GM19043 (cell line): ENCODE measurements around the gene CAPN14.

ENCODE experiments used
- ATAC-seq: cut with Tn5 transposase; IDR thresholded peaks from one replicate; pipeline ENCODE4 v1.9.1; 2021; ENCODE audit warnings: low read depth; ENCODE audit not compliant: unreplicated experiment

CAPN14 gene

DNA sequence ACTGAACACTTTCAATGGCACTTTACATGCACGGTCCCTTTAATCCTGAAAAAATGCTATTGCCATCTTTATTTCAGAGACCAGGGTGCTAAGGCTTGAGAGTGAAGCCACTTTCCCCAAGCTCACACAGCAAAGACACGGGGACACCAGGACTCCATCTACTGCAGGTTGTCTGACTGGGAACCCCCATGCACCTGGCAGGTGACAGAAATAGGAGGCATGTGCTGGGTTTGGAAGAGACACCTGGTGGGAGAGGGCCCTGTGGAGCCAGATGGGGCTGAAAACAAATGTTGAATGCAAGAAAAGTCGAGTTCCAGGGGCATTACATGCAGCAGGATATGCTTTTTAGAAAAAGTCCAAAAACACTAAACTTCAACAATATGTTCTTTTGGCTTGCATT is 11.4 kb upstream of the CAPN14 start:
- ATAC-seq: no peak

DNA sequence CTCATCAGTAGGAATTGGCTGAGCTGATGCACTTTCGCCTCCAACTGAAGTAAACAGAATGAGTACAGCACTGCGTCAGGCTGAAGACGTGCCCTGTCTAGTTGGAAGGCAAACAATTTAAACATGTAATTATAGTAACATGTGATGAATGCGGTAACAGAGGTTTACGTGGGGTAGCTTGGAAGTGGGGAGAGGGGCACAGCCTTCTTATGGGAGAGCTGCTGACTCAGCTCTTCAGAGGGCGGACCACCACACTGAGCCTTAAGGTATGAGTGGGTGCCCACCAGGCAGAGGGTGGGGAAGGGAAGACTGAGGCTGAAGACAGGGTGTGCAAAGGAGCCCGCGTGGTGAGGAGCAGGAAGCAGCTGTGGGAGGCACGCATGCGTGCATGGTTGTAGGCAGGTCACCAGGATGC is 10.4 kb upstream of the CAPN14 start:
- no peak for ATAC-seq

- ATAC-seq: no peak
Observed at GRCh38 chr2:31227110-31227509, 9.8 kb upstream of the CAPN14 start.

DNA sequence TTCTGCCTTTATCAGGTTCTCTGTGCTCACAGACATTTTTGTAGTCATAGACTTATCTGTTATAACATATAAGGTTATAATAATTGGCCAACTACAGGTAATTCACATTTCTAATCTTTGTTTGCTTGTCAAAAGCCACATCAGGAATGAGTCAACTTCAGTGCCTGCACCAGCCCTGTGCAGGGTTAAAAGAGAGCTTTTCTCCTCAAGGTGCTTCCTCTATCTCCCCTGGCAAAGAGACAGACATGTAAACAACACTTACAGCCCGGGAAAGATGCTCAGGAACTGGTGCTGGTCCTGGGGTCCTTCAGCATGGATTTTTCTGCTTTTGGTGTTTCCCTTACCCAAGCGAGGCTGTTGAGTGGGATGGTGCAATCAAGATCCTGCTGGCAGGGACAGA is 9.0 kb upstream of the CAPN14 start:
- no peak for ATAC-seq

DNA sequence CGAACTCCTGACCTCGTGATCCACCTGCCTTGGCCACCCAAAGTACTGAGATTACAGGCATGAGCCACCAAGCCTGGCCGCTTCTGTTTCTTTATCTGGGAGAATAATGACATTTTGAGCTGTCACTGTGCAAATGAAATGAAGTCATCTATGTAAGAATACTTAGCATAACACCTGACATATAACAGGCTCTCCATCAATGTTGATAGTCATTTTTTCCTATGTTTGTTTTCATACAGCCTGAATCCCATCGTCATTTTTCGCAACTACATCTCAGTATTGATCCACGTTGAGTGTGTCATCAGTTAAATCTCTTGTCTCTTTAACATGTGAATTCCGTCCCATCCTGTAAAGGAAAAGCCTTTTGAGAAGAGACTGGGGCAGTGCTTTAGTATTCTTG is 6.4 kb upstream of the CAPN14 start:
- ATAC-seq: no peak

DNA sequence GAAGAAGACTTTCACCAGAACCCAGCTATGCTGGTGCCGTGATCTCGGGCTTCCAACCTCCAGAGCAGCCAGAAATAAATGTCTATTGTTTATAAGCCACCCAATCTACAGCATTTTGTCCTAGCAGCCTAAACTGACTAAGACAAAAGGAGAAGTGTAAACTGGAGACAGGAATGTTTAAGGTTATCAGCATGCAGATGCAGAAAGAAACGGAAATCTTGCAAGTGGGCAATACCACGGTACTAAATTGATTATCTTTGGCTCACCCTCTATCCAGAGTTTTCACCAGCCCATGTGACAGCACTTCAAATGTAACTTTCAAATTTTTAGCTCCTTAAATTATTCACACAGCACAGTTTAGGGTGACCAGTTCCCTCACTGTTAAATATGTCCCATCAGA is 5.7 kb upstream of the CAPN14 start:
- ATAC-seq: no peak

DNA sequence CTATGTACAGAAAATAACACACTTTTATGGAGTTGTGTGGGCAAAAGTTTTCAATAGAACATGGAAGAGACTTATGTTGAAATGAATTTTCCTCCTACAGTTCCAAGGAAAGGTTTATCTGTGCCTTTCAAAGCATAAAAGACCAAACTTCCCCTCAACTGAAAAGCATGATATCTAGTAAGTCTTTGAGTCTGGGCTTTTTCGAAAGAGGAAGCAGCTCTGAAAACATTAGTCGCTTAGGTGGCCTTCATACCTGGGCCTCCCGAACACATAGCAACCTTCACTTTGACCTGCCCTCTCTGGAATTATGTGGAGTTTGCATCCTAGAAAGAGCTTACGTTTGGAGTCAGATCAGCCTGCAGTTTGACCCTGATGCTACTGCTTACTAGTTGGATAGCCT is 4.8 kb upstream of the CAPN14 start:
- ATAC-seq: no peak

- no peak for ATAC-seq
Observed at GRCh38 chr2:31221544-31221943, 4.2 kb upstream of the CAPN14 start.

DNA sequence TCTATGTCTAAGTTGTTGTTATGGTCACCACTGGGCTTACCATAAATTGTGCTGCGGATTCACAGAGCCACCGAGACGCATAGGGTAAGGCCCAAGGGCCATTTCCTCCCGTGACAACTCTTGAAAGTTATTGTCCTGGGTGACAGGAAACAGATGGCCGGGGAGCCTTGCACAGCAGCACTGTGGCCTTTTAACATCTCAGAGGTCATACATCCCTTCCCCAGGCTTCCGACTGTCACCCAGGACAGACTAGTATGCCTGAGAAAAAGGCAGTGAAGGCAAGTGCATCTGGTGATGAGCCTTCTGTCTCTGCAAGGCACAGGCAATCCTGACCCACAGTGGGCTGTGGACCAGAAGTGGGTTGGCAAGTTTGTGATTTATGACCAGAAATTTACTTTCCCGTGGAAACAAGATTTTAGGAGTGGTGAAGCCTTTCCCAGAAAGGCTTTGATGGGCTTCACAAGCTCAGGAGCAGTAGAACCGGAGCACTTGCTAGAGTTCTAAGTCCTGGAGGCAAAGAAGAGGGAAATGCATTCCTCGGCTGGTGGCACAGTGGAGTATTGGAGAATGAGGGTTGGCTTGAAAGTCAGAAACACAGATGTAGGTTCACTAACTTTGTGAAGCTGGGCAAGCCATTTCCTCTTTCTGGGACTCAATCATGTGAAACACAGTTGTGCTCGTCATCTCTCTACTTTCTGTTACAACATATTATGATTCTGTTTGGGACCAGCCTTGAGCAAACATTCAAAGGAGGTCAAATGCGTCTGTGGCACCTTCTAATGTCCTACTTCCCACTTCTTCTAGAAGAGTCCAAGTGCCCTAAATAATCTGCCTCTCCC is 2.0 kb upstream of the CAPN14 start:
- peak; percentile 69 for ATAC-seq

DNA sequence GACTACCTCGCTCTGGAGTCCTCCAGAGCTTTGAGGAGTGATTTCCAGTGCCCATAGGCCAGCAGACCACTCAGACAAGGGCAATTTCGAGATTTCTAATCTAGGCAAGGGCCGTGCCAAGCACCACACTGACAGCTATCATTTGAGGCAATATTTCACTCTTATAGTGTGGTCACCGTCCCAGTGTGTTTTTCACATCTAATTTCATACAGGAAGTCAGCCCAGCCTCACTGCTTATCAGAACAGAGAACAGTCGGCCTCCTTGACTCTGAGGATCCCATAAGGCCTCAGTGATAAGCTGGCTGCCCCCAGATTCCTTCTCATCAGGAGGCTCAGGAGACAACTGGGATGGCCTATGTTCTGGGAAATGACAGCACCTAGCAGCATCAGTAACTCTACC is 581 bp downstream of the CAPN14 start:
- ATAC-seq: no peak

DNA sequence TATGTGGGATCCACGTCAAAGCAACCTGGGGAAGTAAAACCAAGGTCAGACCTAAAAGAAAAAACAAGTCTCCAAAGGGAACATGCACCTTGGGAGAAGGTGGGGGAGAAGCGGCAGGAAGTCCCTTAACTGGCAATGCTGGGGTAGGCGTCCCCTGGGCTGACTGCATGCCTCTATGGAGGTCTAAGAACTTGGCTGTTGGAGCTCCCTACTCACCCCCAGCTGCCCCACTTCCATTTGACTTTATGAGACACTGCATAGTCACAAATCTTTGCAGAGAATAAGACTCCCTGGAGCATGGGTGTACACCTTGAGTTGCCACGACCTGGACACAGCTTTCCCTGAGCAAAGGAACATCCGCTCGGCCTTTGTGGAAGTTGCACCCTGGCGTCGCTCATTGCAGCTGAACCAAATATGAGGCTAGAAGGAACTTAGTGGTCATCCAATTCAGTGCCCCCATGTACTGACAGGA is 2.8 kb downstream of the CAPN14 start:
- no peak for ATAC-seq

DNA sequence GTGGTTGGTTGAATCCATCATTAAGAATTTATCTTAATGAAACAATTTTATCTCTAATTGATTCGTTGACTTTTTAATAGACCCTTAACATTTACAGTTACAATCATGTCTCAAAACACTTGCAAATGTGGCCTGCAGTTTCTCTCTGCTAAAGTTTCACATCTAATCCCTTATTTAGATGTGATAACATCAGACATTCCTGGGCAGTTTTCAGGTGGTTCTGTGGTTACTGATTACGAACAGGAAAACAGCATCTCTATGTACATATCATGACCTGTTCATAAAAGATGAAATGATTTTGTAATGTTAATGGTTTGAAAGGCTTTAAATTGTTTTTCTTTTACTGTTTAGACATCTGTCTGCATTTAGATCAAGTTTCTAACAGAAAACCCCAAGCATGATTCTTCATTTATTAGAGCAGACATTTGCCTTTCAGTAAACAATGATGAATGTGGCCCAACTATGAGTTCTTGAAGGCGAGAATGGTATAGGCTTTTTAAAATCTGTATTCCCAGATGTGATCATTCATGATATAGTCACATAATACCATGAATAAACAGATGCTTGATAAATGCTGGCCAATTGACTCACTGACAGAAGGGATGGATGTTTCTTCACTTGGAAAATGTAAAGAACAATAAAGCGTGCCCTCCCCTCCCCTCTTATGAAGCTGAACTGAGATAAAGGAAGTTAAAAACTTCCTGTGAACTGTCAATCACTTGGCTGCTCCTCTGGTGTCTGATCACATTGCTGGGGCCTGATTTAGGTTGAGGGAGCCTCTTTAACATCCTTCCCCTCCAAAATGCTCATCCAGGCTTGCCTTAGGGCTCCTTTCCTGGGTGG is 3.5 kb downstream of the CAPN14 start:
- no peak for ATAC-seq

DNA sequence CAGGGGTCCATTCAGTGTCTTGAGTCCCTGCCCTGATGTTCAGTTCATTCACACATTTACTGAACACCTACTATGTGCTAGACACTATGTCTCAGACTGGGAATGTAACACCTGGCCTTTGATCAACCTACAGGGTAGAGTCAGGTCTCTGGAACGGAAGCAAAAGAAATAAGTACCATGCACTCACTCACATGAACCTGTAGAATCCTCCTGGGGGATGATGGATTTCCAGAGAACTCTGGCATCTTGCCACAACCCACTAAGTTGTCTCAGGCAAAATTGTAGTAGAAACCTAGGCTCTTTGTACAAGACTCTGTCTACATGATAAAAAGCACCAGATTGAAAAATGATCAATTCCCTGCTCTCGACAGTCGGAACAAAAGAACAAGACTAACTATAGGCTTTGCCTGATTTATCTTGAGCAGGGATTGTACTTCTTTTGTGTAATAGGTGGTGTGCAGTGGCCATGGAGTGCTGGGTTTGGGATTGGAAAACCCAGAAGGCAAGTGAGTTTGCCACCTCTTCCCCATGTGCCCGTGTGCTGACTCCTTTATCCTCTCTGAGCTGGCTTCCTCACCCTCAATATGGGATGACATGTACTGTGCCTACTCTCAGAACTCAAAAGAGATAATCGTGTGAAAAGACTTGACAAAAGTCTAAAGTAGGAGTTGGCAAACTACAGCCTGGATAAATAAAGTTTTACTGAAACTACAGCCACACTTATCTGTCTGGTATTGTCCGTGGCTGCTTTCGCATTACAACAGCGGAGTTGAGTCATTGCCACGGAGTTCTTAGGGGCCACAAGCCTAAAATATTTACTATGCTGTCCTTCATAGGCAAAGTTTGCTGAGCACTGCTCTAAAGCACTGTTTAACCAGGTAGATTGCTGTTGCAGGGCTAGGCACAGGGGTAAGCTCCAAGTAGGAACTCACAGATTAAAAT is 4.4 kb downstream of the CAPN14 start:
- no peak for ATAC-seq

DNA sequence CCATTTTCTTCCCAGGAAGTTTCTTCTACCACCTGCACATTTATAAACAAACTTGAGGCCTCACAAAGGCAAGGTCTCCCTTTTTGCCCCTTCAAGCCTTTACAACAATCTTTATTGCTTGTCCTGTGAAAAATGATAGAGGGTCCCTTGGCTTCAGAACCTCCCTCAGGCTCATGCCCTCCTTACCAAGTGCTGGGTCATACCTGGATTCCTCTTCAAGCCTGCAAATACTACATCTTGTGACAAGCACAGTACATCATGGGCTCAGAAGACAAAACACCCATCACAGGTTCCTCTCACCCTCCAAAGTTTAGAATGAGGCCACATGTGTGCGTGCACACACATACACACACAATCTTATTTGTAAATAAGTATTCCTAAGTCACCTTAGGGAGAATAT is 9.1 kb downstream of the CAPN14 start:
- ATAC-seq: no peak

- ATAC-seq: no peak
Observed at GRCh38 chr2:31207790-31208189, 9.5 kb downstream of the CAPN14 start.

DNA sequence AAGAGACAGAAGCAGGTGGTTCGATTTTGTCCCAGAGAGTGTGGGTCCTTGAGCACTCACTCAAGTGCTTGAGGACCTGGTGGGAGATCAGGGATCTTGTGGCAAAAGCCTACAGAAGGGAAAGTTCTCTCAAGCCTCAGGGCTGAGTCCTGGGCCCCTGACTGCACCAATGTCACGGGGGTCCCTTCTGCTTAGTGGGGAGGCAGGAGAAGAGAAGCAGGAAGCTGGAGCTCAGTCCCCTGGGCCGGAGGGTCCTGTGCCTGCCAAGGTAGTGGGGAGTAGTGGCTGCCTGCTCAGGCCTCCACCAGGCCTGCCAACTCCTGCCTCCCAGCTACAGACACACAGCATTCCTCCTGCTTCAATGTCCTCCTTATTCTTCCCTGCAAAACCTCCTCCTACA is 11.7 kb downstream of the CAPN14 start:
- no peak for ATAC-seq

DNA sequence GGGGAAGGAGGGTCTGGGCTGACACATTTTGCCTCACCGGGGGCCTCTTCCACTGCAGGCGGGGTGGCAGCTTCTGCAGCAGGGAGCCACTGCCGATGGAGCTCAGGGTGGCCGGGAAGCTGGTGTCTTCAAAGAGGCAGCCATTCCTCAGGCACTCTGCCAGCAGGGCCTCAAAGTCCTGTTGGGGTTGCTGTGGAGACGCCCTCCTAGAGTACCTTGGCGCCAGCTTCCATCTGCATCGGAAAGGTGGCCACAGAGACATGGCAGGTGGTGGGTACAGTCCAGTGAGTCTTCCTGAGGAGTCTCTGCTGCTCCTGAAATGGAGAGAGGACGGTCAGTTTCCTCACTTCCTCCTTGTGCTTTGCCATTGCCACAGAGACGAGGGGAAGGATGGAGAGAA is 12.1 kb downstream of the CAPN14 start:
- no peak for ATAC-seq

DNA sequence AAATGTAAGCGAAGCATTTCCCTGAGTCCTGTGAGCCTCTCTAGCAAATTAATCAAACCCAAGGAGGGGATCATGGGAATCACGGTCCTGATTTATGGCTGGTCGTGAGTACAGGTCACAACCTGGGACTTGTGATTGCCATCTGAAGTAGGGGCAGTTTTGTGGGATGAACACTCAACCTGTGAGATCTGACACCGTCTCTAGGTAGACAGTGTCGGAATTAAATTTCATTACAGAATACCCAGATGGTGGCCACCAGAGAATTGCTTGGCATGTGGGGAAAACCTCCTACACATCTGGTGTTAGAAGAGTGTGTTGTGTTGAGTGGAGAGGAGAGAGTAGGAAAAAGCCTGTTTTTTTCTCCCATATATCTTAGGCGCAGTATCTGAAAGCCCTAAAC is 12.5 kb downstream of the CAPN14 start:
- no peak for ATAC-seq

DNA sequence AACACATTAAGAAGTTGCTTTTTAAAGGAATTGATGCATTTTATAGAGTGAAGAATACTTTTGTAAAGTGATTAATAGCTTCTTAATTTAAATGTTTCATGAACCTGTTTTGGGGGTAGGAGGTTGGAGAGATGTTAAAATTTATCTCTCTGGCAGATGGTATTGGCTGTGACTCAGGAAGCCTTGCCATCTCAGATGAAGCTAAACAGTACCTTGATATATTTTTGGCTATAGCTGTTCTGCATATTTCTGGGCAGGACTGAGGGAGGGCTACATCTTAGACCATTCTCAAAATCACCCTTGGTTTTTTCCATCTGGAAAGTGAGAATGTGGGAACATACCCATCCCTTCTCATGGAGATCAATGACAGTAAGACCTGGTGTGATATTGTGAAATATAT is 13.4 kb downstream of the CAPN14 start:
- no peak for ATAC-seq

DNA sequence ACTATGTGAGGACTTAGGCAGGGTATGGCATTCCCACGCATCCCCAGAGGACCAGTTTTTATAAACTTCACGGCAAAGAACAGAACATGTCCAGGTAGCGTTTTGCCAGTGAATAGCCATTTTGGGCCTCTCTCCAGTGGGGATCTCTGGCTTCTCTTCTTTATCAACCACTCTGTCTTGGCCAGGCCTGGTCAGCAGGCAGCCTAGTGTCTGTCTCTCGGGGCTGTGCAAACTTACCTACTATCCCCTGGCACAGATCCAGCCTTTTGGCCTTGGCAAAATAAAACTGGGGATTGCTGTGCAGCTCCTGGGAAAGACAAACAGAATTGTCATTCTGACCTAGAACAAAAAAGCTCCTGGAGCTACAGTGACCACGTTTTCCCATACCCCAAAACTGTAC is 14.5 kb downstream of the CAPN14 start:
- no peak for ATAC-seq

DNA sequence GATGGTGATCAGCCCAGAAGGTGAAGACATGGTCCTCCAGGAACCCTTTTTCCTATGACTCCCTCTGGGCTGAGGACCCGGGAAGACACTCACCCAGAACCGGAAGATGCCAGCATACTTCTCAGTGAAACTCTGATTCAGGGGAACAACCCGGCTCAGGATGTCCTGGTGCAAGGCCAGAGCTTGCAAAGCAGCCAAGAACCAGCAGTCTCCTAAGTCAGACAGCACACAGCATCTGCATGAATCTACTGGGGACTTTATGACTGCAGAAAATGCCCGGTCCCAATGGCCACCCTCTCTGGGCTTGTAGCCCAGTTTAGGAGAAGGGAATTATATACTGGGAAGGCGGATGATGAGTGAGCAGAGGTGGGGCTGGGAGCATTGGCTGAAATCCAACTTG is 15.3 kb downstream of the CAPN14 start:
- ATAC-seq: no peak
